Measurements from ENCODE around the gene DENND4B. TPM values are rescaled to one million over a fixed set of nuclear protein-coding genes. Genes with fewer than 3 reads are reported as not detected.

Gene DENND4B
- polyA plus RNA-seq, 6 donors from 2014 or later = 6.5 to 52.8 (median 29.7) TPM

Other genes with a start within 250 kb of the DENND4B start
- gene INTS3, start 218.7 kb downstream of the DENND4B start, polyA plus RNA-seq (ENCODE audit: low read depth in 6 of 6) = 10 to 100 TPM in 5 of 6 donors, 1 to 10 TPM in 1; 6.0 to 15.1 (median 11.5) TPM
- 1 to 10 TPM; 3.2 to 5.4 (median 4.1) TPM for gene SLC27A3, start 171.3 kb downstream of the DENND4B start, polyA plus RNA-seq (ENCODE audit: low read depth in 6 of 6)
- gene GATAD2B, start 23.7 kb downstream of the DENND4B start, polyA plus RNA-seq (ENCODE audit: low read depth in 6 of 6) = 1 to 10 TPM; 4.0 to 7.0 (median 5.1) TPM
- 10 to 100 TPM; 24.6 to 59.8 (median 35.8) TPM for gene CRTC2, start 11.9 kb upstream of the DENND4B start, polyA plus RNA-seq (ENCODE audit: low read depth in 6 of 6)
- gene SLC39A1, start 16.8 kb upstream of the DENND4B start, polyA plus RNA-seq (ENCODE audit: low read depth in 6 of 6) = 10 to 100 TPM; 36.0 to 66.7 (median 52.6) TPM
- gene CREB3L4, start 21.2 kb upstream of the DENND4B start, polyA plus RNA-seq (ENCODE audit: low read depth in 6 of 6) = 10 to 100 TPM; 12.2 to 16.9 (median 15.6) TPM
- 100 to 1,000 TPM; 339 to 480 (median 361) TPM for gene JTB, start 31.0 kb upstream of the DENND4B start, polyA plus RNA-seq (ENCODE audit: low read depth in 6 of 6)
- 1 to 10 TPM in 3 of 6 donors, under 1 TPM in 1, not detected in 2; 0.88 to 2.6 (median 1.5) TPM for gene RAB13, start 39.6 kb upstream of the DENND4B start, polyA plus RNA-seq (ENCODE audit: low read depth in 6 of 6)
- over 10,000 TPM; 15,695 to 24,474 (median 20,858) TPM for gene RPS27, start 44.0 kb upstream of the DENND4B start, polyA plus RNA-seq (ENCODE audit: low read depth in 6 of 6)
- not detected for gene NUP210L, start 208.4 kb upstream of the DENND4B start, polyA plus RNA-seq (ENCODE audit: low read depth in 6 of 6)
- gene TPM3, start 245.4 kb upstream of the DENND4B start, polyA plus RNA-seq (ENCODE audit: low read depth in 6 of 6) = 100 to 1,000 TPM; 669 to 816 (median 772) TPM